NCI-H1436 (cell line): ENCODE data around the gene INS.

Experiments
- DNase-seq: peaks from one replicate; lab custom pipeline; 2025; lab: John Stamatoyannopoulos, UW

Gene INS

GRCh38 chr11:2160736-2161259 lies at the start of gene INS:
Gene INS, minus strand, starts transcription at chr11:2161209. Its CDS starts 238 bp downstream, at chr11:2160971.
- DNase-seq, result no peak

GRCh38 chr11:2210366-2211112 lies 49.5 kb upstream of the INS start:
- DNase-seq, result no peak

- DNase-seq, result no peak
These were observed 48.9 kb upstream of the INS start for GRCh38 chr11:2209900-2210321.

- no peak for DNase-seq
These were observed 48.4 kb upstream of the INS start for GRCh38 chr11:2209370-2209801.

- DNase-seq, result no peak
These were observed 47.8 kb upstream of the INS start for GRCh38 chr11:2208691-2209369.

GRCh38 chr11:2207773-2208621 lies 47.0 kb upstream of the INS start:
- DNase-seq, result no peak

GRCh38 chr11:2207212-2207611 lies 46.2 kb upstream of the INS start:
- DNase-seq, result no peak

- DNase-seq, result no peak
These were observed 45.1 kb upstream of the INS start for GRCh38 chr11:2205981-2206690.

GRCh38 chr11:2205214-2205720 lies 44.3 kb upstream of the INS start:
- no peak for DNase-seq

- no peak for DNase-seq
These were observed 43.6 kb upstream of the INS start for GRCh38 chr11:2204361-2205213.

- no peak for DNase-seq
These were observed 42.6 kb upstream of the INS start for GRCh38 chr11:2203440-2204259.

GRCh38 chr11:2202900-2203439 lies 42.0 kb upstream of the INS start:
- no peak for DNase-seq

GRCh38 chr11:2202071-2202899 lies 41.3 kb upstream of the INS start:
- DNase-seq, result no peak

- DNase-seq, result no peak
These were observed 40.5 kb upstream of the INS start for GRCh38 chr11:2201542-2201941.

GRCh38 chr11:2200957-2201519 lies 40.0 kb upstream of the INS start:
- DNase-seq, result no peak

GRCh38 chr11:2200536-2200935 lies 39.5 kb upstream of the INS start:
- no peak for DNase-seq

GRCh38 chr11:2199466-2200341 lies 38.7 kb upstream of the INS start:
- DNase-seq, result no peak
